ENCODE data around the gene VPS26B.
"Not testable (repeated sequence)": the region's sequence is repeated elsewhere in the genome, so short reads cannot be mapped to it uniquely, and the experiment has no call there.

The VPS26B gene

DNA sequence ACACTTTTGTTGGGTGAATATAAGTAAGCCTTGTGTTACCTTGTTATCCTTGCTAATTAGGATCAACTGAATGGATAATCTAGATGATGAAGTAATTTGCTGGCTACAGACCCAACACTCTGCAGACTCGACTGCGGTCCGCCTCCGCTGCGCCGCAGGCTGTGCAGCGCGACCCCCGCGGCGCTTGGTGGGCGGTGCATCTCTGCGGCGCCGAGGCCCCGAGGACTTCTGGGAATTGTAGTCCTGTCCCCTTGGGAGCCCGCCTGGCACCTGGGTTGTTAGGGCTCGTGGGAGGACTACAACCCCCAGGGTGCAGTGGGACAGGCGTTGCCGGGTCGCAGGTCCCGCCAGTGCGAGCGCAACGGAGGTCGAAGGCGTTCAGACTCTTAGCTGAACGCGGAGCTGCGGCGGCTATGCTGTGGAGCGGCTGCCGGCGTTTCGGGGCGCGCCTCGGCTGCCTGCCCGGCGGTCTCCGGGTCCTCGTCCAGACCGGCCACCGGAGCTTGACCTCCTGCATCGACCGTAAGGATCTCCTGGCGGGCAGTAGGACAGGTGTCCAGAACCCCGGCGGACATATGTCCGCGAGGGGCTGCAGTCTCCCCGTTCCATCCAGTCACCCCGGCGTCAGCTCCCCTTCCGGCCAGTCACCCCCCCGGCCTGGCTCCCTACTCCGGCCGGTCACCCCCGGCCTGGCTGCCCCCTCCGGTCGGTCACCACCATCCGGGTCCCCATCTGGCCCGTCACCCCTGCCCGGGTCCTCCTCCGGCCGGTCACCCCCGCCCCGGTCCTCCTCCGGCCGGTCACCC, 28.9 kb downstream of the VPS26B start, which contains the start of the genes ACAD8 and THYN1:
Gene ACAD8 (plus strand): TSS at position 381 of the 806 bp plus-strand sequence. CDS start 33 bp downstream, at position 414.
Gene THYN1 (minus strand): TSS at position 165 of the 806 bp plus-strand sequence. CDS start 470 bp downstream, outside the sequence.
- peak; percentile 91 for DNase-seq (ENCODE audit: low read depth)
- peak within 1 kb of the TSS; percentile 92 for H3K4me3 ChIP-seq (ENCODE audit: low read depth, low read length)

DNA sequence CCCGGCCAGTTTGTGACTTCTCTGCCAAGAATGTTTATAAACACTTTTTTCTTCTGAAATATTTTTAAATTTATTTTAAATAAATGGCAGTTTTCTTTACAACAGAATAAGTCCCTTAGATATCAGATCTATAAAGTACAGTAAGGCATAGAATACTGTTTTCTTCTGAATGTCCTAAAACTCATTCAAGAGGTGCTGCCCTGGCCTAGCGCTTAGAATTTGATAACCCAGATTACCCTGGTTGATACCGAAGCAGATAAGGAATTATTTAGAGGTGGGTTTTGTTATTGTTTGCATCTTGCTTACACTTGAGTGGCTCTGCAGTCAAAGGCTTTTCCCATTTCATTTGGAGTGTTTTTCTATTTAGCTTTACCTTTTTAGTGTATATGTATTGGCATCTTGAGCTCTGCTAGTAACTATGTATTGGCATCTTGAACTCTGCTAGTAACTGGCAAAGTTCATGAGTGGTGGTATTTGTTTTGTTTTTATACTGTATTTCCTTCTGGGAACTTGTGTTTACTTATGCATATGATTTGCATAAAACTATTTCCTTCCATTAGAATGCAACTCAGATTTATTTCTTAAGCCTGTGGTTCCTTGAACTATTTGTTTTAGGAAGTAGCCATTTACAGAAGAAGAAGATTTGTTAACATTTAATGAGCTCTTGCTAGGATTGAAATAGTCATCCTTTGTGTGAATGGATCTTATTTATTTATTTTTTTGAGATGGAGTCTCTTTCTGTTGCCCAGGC, 30.1 kb downstream of the VPS26B start:
- no peak for DNase-seq (ENCODE audit: low read depth)
- peak overlapping the region; percentile 92 for H3K4me3 ChIP-seq (ENCODE audit: low read depth, low read length)

DNA sequence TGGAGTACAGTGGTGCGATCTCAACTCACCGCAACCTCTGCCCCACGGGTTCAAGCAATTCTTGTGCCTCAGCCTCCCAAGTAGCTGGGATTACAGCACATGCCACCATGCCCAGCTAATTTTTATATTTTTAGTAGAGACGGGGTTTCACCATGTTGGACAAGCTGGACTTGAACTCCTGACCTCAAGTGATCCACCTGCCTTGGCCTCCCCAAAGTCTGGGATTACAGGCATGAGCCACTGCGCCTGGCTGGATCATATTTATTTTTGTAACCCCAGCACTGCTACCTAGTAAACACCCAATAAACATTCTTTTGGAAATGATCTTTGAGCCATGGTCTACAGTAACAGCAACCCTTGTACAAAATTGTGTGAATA, 30.7 kb downstream of the VPS26B start:
- H3K4me3 ChIP-seq (ENCODE audit: low read depth, low read length); DNase-seq (ENCODE audit: low read depth): not testable (repeated sequence)

DNA sequence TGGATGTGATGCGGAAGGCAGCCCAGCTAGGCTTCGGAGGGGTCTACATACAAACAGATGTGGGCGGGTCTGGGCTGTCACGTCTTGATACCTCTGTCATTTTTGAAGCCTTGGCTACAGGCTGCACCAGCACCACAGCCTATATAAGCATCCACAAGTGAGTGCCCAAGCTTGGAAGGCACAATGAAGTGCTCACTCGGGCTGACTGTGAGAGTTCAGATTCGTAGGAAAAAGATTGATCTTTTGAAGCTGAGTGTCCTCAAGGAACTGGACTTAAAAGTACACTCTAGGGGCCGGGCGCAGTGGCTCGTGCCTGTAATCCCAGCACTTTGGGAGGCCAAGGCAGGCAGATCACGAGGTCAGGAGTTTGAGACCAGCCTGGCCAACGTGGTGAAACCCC, 32.6 kb downstream of the VPS26B start:
- DNase-seq (ENCODE audit: low read depth): no peak
- no peak overlapping the region for H3K4me3 ChIP-seq (ENCODE audit: low read depth, low read length)

DNA sequence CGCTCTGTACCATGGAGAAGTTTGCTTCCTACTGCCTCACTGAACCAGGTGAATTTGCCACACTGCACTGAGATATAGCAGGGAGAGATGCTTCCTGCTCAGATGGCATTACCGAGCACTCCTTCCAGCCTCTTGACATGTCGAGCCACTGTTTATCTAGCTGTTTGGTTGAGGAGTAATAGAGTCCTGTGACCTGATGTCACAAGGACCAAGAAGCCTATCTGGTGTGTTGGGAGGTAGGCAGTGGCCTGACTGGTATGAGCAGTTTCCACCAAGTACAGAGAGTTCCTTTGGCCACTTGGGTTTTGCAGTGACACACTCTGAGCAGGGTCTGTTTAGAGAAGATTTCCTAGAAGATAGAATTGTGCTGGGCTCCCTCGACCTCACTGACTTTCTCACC, 34.1 kb downstream of the VPS26B start:
- H3K4me3 ChIP-seq (ENCODE audit: low read depth, low read length): no peak overlapping the region
- no peak for DNase-seq (ENCODE audit: low read depth)

DNA sequence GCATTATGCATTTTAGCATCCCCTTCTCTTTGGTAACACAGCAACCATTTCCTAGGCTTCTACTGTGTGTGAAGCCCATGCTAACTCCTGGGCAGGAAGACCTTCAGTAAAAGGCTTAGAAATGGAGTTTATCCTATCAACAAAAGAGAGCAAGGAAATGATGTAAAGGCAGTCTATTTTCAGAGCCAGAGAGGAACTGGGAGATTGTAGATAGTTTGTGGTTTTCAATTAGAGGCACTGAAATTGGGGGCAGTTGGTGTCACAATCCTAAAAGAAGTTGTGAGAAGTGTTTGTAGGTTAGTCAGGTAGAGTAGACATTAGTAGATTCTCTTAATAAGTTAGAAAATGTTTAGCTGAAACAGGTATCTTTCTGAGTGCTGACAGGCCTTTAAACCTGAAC, 36.0 kb downstream of the VPS26B start:
- H3K4me3 ChIP-seq (ENCODE audit: low read depth, low read length): no peak overlapping the region
- DNase-seq (ENCODE audit: low read depth): no peak

DNA sequence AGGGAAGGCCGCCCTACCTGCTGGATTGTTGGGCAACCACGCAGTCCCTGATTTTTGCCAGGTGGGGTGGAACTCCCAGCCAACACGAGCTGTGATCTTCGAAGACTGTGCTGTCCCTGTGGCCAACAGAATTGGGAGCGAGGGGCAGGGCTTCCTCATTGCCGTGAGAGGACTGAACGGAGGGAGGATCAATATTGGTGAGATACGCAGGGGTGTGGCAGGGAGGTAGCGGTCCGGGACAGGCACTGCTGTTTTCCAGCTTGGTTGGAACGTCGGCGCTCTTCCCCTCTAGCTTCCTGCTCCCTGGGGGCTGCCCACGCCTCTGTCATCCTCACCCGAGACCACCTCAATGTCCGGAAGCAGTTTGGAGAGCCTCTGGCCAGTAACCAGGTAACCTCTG, 36.5 kb downstream of the VPS26B start:
- DNase-seq (ENCODE audit: low read depth): no peak
- no peak overlapping the region for H3K4me3 ChIP-seq (ENCODE audit: low read depth, low read length)

DNA sequence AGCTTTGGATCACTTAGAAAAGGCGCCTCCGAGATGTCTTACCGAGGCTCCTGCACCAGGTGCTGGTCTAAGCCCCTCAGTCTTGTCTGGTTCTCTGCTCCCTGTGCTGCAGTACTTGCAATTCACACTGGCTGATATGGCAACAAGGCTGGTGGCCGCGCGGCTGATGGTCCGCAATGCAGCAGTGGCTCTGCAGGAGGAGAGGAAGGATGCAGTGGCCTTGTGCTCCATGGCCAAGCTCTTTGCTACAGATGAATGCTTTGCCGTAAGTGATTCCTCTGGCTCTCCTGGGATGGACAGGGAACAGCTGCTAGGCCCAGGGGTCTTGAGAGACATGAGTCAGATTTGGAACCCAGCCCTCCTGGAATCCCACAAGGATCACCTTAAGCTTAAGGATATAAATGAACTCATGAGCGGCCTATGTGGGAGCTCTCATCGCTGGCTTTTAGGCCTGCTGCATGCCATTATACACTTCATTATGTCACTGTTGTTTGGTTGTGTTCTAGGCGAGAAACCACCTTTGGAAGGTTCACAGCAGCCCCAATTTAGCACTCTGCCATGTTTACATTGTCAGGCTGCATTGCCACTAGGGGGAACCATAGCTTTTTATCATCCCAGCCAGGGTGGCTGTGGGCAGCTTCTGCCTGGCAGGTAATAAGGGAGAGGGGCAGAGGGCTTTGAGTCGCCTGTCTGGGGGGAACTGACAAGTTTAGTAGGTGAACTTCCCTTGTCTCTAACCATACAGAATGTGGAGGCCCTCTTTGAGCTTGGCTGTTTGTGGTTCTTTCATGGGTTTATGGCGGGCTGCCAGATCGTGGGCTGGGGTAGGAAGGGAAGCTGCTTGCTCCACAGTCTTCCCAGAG, 37.4 kb downstream of the VPS26B start:
- no peak overlapping the region for H3K4me3 ChIP-seq (ENCODE audit: low read depth, low read length)
- peak; percentile 27 for DNase-seq (ENCODE audit: low read depth)

DNA sequence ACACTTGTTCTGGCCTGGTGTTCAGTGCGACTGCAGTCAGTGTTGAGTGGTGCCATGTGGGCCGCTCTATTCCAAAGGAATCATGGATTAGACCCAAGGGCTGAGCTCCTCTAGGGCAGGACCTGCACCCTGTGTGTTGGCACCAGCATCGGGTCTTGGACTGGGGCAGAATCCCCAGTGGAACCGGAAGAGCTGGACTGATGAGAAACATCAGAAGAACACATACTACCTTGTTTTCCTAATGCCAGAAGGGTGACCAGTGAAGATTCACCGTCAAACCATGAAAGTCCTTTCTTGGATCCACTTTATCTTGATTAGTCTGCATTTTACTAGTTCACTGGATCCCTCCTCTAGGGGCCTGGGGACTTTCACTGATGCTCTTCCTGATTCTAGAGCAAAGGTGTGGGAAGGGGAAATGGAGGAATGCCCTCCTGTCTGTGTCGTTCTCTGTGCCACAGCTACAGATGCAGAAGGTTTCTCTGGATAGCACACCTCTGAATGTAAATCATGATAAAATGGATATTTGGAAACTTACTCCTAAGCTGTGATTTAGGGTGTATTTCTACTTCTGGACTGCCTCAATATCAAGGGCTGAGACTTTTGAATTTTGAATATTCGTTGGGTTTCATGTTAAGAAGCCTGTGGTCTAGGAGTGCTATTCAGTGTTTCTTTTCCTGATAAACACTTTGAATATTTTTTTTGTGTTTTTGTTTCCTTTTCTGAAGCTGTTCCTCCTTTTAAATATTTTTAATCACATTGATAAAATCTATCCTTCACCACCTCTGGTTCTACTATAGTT, 40.7 kb downstream of the VPS26B start:
- DNase-seq (ENCODE audit: low read depth): no peak
- no peak overlapping the region for H3K4me3 ChIP-seq (ENCODE audit: low read depth, low read length)

DNA sequence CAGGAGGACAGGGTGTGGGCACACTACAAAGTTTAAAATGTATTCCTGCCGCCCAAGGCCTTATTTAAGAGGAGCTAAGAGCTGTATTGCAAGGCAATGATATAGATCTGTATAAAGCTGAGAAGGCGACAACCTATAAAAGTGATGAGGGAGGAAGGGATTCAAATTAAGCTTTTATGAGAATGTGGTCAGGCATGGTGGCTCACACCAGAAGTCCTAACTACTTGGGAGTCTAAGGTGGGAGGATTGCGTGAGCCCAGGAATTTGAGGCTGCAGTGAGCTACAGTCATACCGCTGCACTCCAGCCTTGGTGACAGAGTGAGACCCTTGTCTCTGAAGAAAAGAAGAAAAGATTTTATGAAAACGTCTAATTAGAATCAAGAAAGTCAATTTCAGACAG, 42.0 kb downstream of the VPS26B start:
- no peak for DNase-seq (ENCODE audit: low read depth)
- no peak overlapping the region for H3K4me3 ChIP-seq (ENCODE audit: low read depth, low read length)

DNA sequence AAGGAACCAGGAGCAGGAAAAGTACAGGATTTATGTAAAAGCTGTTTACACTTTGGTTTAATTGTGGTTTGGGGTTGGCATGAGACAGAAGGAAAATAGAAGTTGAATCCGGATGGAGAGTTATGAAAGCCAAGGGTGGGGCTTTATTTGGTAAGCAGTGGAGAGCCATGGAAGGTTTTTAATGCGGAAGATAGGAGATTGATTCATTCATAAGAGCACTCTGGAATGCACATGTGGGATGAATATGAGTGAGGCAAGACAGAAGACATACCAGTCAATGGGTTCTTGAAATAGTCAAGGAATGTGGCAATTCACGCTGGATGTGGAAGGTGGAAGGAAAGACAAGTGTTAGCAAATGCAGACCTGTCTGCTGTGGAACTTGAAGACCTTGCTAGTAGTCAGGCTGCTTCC, 42.4 kb downstream of the VPS26B start:
- peak; percentile 27 for DNase-seq (ENCODE audit: low read depth)

DNA sequence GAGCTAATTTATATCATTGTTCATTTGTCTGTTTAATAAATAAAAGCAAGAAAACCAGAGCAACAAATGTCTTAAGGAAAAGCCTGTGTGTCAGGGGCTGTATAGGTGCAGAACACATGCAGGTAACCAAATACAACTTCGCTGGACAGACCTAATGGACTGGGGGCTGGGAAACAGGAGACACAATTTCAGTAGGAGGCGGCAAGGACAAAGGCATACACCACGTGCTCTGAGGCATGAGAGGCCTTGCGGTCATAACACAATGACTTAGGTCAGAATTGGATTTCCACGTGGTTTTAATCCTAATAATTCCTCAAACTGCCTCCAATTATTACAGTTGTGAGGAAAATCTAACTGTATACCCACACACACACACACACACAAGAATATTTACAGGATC, 43.0 kb downstream of the VPS26B start:
- no peak overlapping the region for H3K4me3 ChIP-seq (ENCODE audit: low read depth, low read length)
- DNase-seq (ENCODE audit: low read depth): no peak

More for the DNA sequence above, 42.4 kb downstream of the VPS26B start:
- H3K4me3 ChIP-seq (ENCODE audit: low read depth, low read length): no peak overlapping the region

DNA sequence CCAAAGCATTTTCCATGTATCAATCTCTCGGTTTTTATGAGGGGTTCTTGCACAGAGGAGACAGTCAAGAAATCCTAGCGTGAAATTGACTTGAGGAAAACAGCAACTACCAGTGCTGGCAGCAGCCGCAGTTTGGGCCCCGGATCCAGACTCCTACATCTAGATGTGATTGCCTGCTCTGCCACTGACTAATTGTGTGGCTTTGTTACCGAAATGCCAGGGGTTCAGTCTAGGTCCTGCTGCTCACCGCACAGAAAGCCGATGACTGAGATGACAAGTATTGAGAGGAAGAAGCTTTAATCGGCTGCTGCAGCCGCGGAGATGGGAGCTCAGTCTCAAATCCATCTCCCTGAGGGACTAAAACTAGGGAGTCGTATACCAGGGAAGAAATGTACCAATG, 43.5 kb downstream of the VPS26B start:
- H3K4me3 ChIP-seq (ENCODE audit: low read depth, low read length): no peak overlapping the region
- DNase-seq (ENCODE audit: low read depth): no peak

DNA sequence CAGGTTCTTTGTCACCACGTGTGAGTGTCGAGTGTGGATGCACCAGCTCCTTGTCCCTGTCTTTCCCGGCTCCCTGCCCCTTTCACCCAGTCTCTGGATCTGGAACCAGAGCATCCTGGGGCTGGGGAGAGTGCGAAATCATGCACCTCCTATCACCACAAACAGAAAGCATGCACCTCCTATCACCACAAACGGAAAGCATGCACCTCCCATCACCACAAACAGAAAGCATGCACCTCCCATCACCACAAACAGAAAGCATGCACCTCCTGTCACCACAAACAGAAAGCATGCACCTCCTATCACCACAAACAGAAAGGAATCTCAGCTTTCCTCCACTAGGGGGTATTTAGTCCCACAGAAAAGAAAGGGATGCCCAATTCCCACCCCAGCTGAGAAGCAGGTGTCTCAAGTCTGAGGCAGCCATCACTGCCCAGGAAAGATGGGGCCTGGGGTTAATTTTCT, 45.8 kb downstream of the VPS26B start:
- no peak for DNase-seq (ENCODE audit: low read depth)
- no peak overlapping the region for H3K4me3 ChIP-seq (ENCODE audit: low read depth, low read length)

DNA sequence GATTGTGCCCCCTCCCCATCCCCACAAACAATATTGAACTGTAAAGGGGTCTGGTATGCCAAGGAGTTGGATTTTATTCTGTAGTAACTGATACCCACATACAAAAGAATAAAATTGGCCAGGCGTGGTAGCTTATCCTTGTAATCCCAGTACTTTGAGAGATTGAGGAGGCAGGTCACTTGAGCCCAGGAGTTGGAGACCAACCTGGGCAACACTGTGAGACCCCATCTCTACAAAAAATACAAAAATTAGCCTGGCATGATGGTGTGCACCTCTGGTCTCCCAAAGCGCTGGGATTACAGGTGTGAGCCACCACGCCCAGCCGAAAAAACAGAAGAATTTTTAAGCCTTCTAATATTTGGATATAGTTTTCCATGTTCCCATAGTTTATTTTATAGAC, 47.5 kb downstream of the VPS26B start:
- no peak overlapping the region for H3K4me3 ChIP-seq (ENCODE audit: low read depth, low read length)
- DNase-seq (ENCODE audit: low read depth): no peak

DNA sequence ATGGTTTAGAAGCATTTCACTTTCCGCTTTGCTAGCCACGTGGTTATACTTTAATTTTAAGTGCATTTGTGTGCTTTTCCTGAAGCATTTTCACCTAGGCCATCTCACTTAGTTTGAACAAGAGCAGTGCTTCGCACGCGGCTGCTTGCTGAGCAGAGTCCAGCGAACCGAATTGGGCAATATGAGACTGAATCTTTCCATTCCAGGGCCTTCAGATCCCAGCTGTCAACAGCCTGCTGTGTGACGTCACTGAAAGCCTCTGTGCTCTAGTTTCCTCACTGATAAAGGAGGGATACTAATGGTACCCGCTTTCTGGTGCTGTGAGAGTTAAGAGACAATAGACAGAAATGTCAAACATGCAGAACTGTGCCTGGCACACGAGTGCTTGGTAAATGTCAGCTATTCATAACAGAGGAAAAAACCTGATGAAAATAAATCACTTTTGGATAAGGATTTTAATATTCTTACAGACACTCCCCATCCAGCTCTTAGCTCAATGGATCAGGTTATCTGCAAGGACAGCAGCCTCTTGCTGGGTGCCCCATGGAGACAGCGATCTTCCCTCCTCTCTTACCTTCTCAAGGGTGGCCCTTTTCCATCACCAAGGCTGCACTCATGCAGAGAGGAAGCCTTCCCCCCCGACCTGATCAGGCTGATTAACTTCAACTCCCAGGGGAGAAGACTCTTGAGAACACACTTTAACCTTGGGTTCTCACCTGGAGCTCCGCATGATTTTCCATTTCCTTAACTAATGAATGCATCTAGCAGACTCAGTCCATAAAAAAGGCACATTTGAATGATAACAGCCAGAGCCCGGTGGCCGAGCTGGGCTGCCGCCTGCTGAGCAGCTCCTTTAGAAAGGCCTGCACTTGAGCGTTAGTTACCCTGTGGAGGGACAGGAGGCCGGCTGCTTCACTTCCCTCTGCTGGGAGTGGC, 48.2 kb downstream of the VPS26B start:
- no peak overlapping the region for H3K4me3 ChIP-seq (ENCODE audit: low read depth, low read length)
- peak; percentile 25 for DNase-seq (ENCODE audit: low read depth)

DNA sequence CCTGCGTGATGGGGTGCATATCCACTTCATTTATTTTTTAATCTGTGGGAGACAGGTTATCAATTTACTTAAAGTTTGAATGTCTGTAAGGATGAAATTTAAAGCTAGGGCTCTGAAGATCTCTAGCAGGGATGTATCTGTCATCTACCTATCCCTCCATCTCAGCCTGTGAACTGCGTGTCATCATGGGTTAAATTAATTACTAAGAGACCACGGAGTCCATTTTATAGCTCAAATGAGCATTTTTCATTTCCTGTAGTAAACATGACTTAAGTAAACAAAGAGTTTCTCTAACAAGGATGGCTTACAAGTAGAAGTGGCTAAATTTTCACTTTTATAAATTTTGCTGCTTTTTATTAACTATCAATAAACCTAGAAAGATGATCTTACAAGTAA, 48.8 kb downstream of the VPS26B start:
- H3K4me3 ChIP-seq (ENCODE audit: low read depth, low read length): no peak overlapping the region
- DNase-seq (ENCODE audit: low read depth): no peak

DNA sequence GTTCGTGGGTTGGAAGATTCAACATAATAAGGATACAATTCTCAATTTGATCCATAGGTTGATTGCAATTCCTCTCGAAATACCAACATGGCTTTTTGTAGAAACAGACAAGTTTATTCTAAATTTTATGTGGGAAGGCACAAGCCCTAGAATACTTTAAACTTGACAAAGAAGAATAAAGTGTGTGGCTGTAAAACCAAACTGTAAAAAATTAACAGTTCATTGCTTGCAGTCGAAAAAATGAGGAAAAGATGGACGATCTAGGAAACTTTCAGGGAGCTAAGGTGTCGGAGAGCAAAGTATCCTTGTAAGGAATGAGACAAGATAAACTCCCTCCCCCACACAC, 50.7 kb downstream of the VPS26B start:
- DNase-seq (ENCODE audit: low read depth): no peak
- H3K4me3 ChIP-seq (ENCODE audit: low read depth, low read length): no peak overlapping the region

All from skeletal muscle cell (primary cell).